Prostate gland (tissue), 2 donors: ENCODE data around the gene UVRAG. TPM values are rescaled to one million over a fixed set of nuclear protein-coding genes. Genes with fewer than 3 reads are reported as not detected.
"Not testable (repeated sequence)": the region's sequence is repeated elsewhere in the genome, so short reads cannot be mapped to it uniquely, and the experiment has no call there.

ENCODE experiments used
- DNase-seq: peaks from one replicate; pipeline ENCODE4 v3.0.0-alpha.2; 2019; ENCODE audit warnings: low spot score
- H3K27ac ChIP-seq, 2 donors: fragments of 200-600 bp; sonication (generic); 2 replicates each; pipeline ENCODE4 v1.5.1; 2017 to 2019
- H3K27me3 ChIP-seq: fragments of 200-600 bp; sonication (generic); replicated peaks from 2 replicates; pipeline ENCODE4 v1.5.1; 2019; ENCODE audit not compliant: insufficient read depth
- H3K36me3 ChIP-seq, 2 donors: fragments of 200-600 bp; sonication (generic); 1 replicate in 1 of 2; 2 replicates in 1 of 2; pipeline versions ENCODE4 v1.5.1 to v1.8.1; 2017 to 2019
- H3K4me1 ChIP-seq: fragments of 200-600 bp; sonication (generic); replicated peaks from 2 replicates; pipeline ENCODE4 v1.5.1; 2019
- H3K4me3 ChIP-seq, 2 donors: fragments of 200-600 bp; sonication (generic); 2 replicates each; pipeline ENCODE4 v1.5.1; 2017 to 2019
- H3K9me3 ChIP-seq: fragments of 200-600 bp; sonication (generic); 2 replicates; pipeline ENCODE4 v1.5.1; 2017
- CTCF ChIP-seq, 4 experiments: fragments of 200-600 bp in 2 of 4; fragments of 450-650 bp in 2 of 4; sonication (generic) in 2 of 4; IDR thresholded peaks; 1 replicate in 3 of 4; 2 replicates in 1 of 4; pipeline ENCODE4 v1.5.1; 2016 to 2019; ENCODE audit warnings: antibody characterized with exemption in 4 of 4, mild to moderate bottlenecking in 2 of 4, moderate library complexity in 2 of 4
- POLR2A ChIP-seq: fragments of 450-650 bp; IDR thresholded peaks from one replicate; pipeline ENCODE4 v1.6.1; 2016; ENCODE audit warnings: antibody characterized with exemption, mild to moderate bottlenecking
- POLR2AphosphoS5 ChIP-seq: sonication (generic); formaldehyde crosslinking; IDR thresholded peaks from one replicate; pipeline ENCODE4 v1.6.1; 2017; ENCODE audit warnings: antibody characterized with exemption
- WGBS: methylation state at CpG from one replicate; pipeline ENCODE4 v1.1.5; 2018; 5-methylcytosine and 5-hydroxymethylcytosine counted together
- intact Hi-C: fragments of 100-400 bp; cut with DNase I; formaldehyde crosslinking; loops from one replicate; pipeline ENCODE4 v1.14.2; 2022
- total RNA-seq, 2 donors: library from RNA; depleted of rRNA; stranded (reverse); fragments of >200 nt; gene quantifications; one replicate each; pipeline ENCODE4 v1.1.0, GENCODE V29; 2016

UVRAG gene
- total RNA-seq, 2 donors from 2014 or later = 13.9 to 25.2 TPM

GRCh38 chr11:75964071-75964470 lies 149.1 kb downstream of the UVRAG start:
- Histone ChIP-seq H3K27me3 (no peaks in the 10 kb centered on the region), H3K4me3 (no peak overlapping the region), H3K36me3 (no peaks in the 10 kb centered on the region), H3K9me3 (no peaks in the 10 kb centered on the region), H3K27ac (no peak overlapping the region), H3K4me1 (no peaks in the 10 kb centered on the region)
- no peak for TF ChIP-seq CTCF (IDR thresholded peaks at IDR 0.05)
- TF ChIP-seq POLR2A = no peak
- TF ChIP-seq POLR2AphosphoS5 = no peak
- WGBS = 99% methylated on average over 2 of the region's 2 CpGs
- intact Hi-C loops = no loop called here
- DNase-seq = no peak

GRCh38 chr11:75966537-75967287 lies 151.7 kb downstream of the UVRAG start:
- H3K4me1 ChIP-seq = no peaks in the 10 kb centered on the region
- no peaks in the 10 kb centered on the region for H3K9me3 ChIP-seq
- H3K36me3 ChIP-seq = no peaks in the 10 kb centered on the region
- intact Hi-C loops = no loop called here
- TF ChIP-seq POLR2AphosphoS5 (no peak), CTCF (IDR thresholded peaks at IDR 0.05) (no peak), POLR2A (no peak)
- DNase-seq = no peak
- no peaks in the 10 kb centered on the region for H3K27me3 ChIP-seq
- no peak overlapping the region for H3K27ac ChIP-seq
- no peak overlapping the region for H3K4me3 ChIP-seq

GRCh38 chr11:75968021-75968625 lies 153.1 kb downstream of the UVRAG start:
- no peaks in the 10 kb centered on the region for H3K4me1 ChIP-seq
- no peak overlapping the region for H3K4me3 ChIP-seq
- DNase-seq = no peak
- no peak for TF ChIP-seq POLR2AphosphoS5
- TF ChIP-seq POLR2A = no peak
- TF ChIP-seq CTCF (IDR thresholded peaks at IDR 0.05) = no peak
- H3K36me3 ChIP-seq = no peaks in the 10 kb centered on the region
- no peaks in the 10 kb centered on the region for H3K27me3 ChIP-seq
- WGBS = 94% methylated on average over 2 of the region's 2 CpGs
- no peak overlapping the region for H3K27ac ChIP-seq
- H3K9me3 ChIP-seq = no peaks in the 10 kb centered on the region
- intact Hi-C loops = no loop called here

- no peak overlapping the region for H3K4me3 ChIP-seq
- intact Hi-C loops = no loop called here
- no peaks in the 10 kb centered on the region for H3K9me3 ChIP-seq
- DNase-seq = no peak
- H3K27me3 ChIP-seq = no peaks in the 10 kb centered on the region
- H3K4me1 ChIP-seq = no peaks in the 10 kb centered on the region
- no peaks in the 10 kb centered on the region for H3K36me3 ChIP-seq
- 37% methylated on average over 5 of the region's 5 CpGs for WGBS
- H3K27ac ChIP-seq = no peak overlapping the region
- TF ChIP-seq POLR2AphosphoS5 = no peak
These were observed 154.8 kb downstream of the UVRAG start for GRCh38 chr11:75969626-75970308.

- intact Hi-C loops, DNase-seq, H3K36me3 ChIP-seq, H3K27ac ChIP-seq, H3K4me3 ChIP-seq, H3K27me3 ChIP-seq, H3K4me1 ChIP-seq, H3K9me3 ChIP-seq: not testable (repeated sequence)
- WGBS = 100% methylated on average over 3 of the region's 3 CpGs
These were observed 158.7 kb downstream of the UVRAG start for GRCh38 chr11:75973710-75974109.

- WGBS = 100% methylated on average over 6 of the region's 6 CpGs
- H3K9me3 ChIP-seq, H3K27me3 ChIP-seq, H3K36me3 ChIP-seq, H3K27ac ChIP-seq, H3K4me1 ChIP-seq, intact Hi-C loops, DNase-seq, H3K4me3 ChIP-seq: not testable (repeated sequence)
These were observed 164.1 kb downstream of the UVRAG start for GRCh38 chr11:75979075-75979474.

- DNase-seq, H3K27me3 ChIP-seq, H3K27ac ChIP-seq, H3K4me1 ChIP-seq, intact Hi-C loops, H3K36me3 ChIP-seq, H3K4me3 ChIP-seq, H3K9me3 ChIP-seq: not testable (repeated sequence)
- 94% methylated on average over 22 of the region's 22 CpGs for WGBS
These were observed 164.5 kb downstream of the UVRAG start for GRCh38 chr11:75979479-75980027.
